Peyer's patch (tissue), 4 donors: Measurements from ENCODE around the gene ITIH4. TPM values are rescaled to one million over a fixed set of nuclear protein-coding genes. Genes with fewer than 3 reads are reported as not detected.
A peak's percentile ranks its signal among the peaks of the same experiment; 100 is the strongest.

Experiments
- DNase-seq, 3 donors: peaks; one replicate each; pipeline ENCODE4 v3.0.0-alpha.2; 2017 to 2019
- H3K27ac ChIP-seq, 4 donors: fragments of 200-600 bp; sonication (generic); one replicate each; pipeline ENCODE4 v1.5.1; 2016 to 2019
- H3K27me3 ChIP-seq, 2 donors: fragments of 200-600 bp; sonication (generic); one replicate each; pipeline ENCODE4 v1.5.1; 2019
- H3K36me3 ChIP-seq, 3 donors: fragments of 200-600 bp; sonication (generic); one replicate each; pipeline ENCODE4 v1.5.1; 2016 to 2019
- H3K4me1 ChIP-seq, 4 donors: fragments of 200-600 bp; sonication (generic); one replicate each; pipeline ENCODE4 v1.5.1; 2016 to 2019
- H3K4me3 ChIP-seq, 4 donors: fragments of 200-600 bp; sonication (generic); 1 replicate in 3 of 4; 2 replicates in 1 of 4; pipeline ENCODE4 v1.5.1; 2016 to 2019; ENCODE audit warnings: mild to moderate bottlenecking in 1 of 4
- H3K9me3 ChIP-seq, 4 donors: fragments of 200-600 bp; sonication (generic); one replicate each; pipeline ENCODE4 v1.5.1; 2016 to 2019; ENCODE audit warnings: mild to moderate bottlenecking in 1 of 4
- POLR2A ChIP-seq, 2 donors: fragments of 450-650 bp; IDR thresholded peaks; one replicate each; pipeline ENCODE4 v1.5.1; 2017; ENCODE audit warnings: antibody characterized with exemption in 2 of 2, mild to moderate bottlenecking in 2 of 2, moderate library complexity in 2 of 2
- small RNA-seq, 2 donors: library from RNA; depleted of rRNA; stranded (forward); fragments of <200 nt; gene quantifications; one replicate each; pipeline ENCODE3, GENCODE V24; 2016
- total RNA-seq, 4 donors: library from RNA; depleted of rRNA; stranded (reverse); fragments of >200 nt; gene quantifications; one replicate each; pipeline ENCODE4 v1.1.0, GENCODE V29; 2016
- TF ChIP-seq, protein P1 (sequence below), 6 experiments: fragments of 450-650 bp in 4 of 6; fragments of 200-600 bp in 2 of 6; sonication (generic) in 1 of 6; IDR thresholded peaks; one replicate each; pipeline ENCODE4 v1.5.1; 2017 to 2019; ENCODE audit warnings: antibody characterized with exemption in 6 of 6, mild to moderate bottlenecking in 3 of 6, moderate library complexity in 1 of 6

Gene ITIH4
- total RNA-seq, 4 donors from 2014 or later, result 1.1 to 19.8 (median 1.9) TPM

GRCh38 chr3:52771334-52771681 lies 59.2 kb downstream of the ITIH4 start:
- Histone ChIP-seq H3K27me3 (no peaks in the 10 kb centered on the region), H3K36me3 (peaks cover 0 to 10% (median 0%) of the 10 kb centered on the region in 3 donors), H3K4me3 (peak overlapping the region; percentile 70 to 91 (median 76)), H3K4me1 (peaks cover 0 to 16% (median 3%) of the 10 kb centered on the region in 4 donors), H3K27ac (peak overlapping the region; percentile 59 to 79 (median 69)), H3K9me3 (no peaks in the 10 kb centered on the region)
- TF ChIP-seq, protein P1, sequence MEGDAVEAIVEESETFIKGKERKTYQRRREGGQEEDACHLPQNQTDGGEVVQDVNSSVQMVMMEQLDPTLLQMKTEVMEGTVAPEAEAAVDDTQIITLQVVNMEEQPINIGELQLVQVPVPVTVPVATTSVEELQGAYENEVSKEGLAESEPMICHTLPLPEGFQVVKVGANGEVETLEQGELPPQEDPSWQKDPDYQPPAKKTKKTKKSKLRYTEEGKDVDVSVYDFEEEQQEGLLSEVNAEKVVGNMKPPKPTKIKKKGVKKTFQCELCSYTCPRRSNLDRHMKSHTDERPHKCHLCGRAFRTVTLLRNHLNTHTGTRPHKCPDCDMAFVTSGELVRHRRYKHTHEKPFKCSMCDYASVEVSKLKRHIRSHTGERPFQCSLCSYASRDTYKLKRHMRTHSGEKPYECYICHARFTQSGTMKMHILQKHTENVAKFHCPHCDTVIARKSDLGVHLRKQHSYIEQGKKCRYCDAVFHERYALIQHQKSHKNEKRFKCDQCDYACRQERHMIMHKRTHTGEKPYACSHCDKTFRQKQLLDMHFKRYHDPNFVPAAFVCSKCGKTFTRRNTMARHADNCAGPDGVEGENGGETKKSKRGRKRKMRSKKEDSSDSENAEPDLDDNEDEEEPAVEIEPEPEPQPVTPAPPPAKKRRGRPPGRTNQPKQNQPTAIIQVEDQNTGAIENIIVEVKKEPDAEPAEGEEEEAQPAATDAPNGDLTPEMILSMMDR (IDR thresholded peaks at IDR 0.05), result no peak
- TF ChIP-seq POLR2A (IDR thresholded peaks at IDR 0.05), result no peak
- no peak for DNase-seq

- H3K9me3 ChIP-seq, result no peaks in the 10 kb centered on the region
- TF ChIP-seq, protein P1 (IDR thresholded peaks at IDR 0.05), result peak in 2 of 6 experiments; percentile 5 to 11
- TF ChIP-seq POLR2A (IDR thresholded peaks at IDR 0.05), result peak; percentile 64 to 65
- H3K4me3 ChIP-seq, result peak within 1 kb of the TSS; percentile 70 to 91 (median 76)
- H3K27me3 ChIP-seq, result no peaks in the 10 kb centered on the region
- DNase-seq, result peak; percentile 87 to 96 (median 92)
- peak within 1 kb of the TSS; percentile 59 to 79 (median 69) for H3K27ac ChIP-seq
- peaks cover 0 to 16% (median 3%) of the 10 kb centered on the region in 4 donors for H3K4me1 ChIP-seq
- H3K36me3 ChIP-seq, result peaks cover 0 to 15% (median 0%) of the 10 kb centered on the region in 3 donors
Observed at GRCh38 chr3:52770496-52771333, 59.8 kb downstream of the ITIH4 start, which contains the start of gene NEK4. Gene NEK4 (minus strand): TSS chr3:52770940. CDS start chr3:52770746, 194 bp downstream.

DNA sequence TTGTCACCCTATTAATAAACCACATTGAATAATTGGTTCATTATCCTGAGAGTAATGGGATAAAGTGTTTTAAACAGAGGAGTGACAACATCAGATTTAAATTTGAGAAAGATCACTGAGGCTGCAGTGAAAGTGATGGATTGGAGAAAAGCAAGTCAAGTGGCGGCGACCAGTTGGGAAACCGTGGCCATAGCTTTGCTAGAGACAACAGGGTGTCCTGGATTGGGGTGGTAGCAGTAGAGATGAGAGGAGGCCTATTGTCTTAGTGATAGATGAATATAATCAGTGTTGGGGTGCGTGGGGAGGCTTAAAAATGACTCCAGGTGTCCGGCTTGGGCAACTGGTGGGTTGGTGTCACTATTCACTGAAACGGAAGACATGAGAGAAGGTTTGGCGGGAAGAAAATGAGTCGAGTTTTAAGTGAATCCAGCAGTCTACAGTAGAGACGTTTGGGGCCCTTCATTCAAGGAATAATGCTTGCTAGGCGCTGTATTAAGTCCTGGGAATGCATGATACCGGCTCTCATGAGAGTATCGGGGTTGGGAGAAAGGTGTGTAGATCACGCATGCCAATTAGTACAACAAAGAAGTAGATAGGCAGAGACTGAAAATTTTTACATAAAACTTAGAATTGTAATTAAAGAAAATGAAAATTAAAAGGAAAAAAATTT lies 60.6 kb downstream of the ITIH4 start:
- TF ChIP-seq, protein P1 (IDR thresholded peaks at IDR 0.05), result no peak
- TF ChIP-seq POLR2A (IDR thresholded peaks at IDR 0.05), result no peak
- Histone ChIP-seq H3K4me1 (peaks cover 0 to 16% (median 3%) of the 10 kb centered on the region in 4 donors), H3K9me3 (no peaks in the 10 kb centered on the region), H3K36me3 (peaks cover 0 to 20% (median 0%) of the 10 kb centered on the region in 3 donors), H3K4me3 (peak overlapping the region; percentile 70 to 91 (median 76)), H3K27ac (peak overlapping the region in 1 of 4 donors; percentile 71), H3K27me3 (no peaks in the 10 kb centered on the region)
- DNase-seq, result no peak

DNA sequence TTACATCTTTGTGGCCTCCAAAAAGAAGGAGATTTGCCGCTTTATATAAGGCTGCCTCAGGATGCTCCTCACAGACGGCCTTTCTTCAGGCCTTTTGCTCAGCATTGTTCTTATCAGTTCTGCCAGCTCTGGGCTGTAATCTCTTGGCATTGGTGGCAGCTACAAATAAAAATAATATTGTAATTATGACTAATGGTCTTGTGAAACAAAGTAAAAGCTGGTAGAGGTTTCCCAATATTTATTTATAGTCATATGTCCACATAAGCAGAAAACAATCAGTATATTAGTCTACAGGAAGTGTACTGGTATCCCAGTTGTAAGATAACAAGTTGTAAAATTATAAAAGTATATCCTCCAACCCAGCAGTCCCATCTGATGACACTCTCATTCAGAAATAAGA lies 67.0 kb downstream of the ITIH4 start:
- Histone ChIP-seq H3K36me3 (peaks cover 0 to 81% (median 0%) of the 10 kb centered on the region in 3 donors), H3K4me1 (no peaks in the 10 kb centered on the region), H3K4me3 (no peak overlapping the region), H3K27ac (no peak overlapping the region), H3K9me3 (no peaks in the 10 kb centered on the region), H3K27me3 (no peaks in the 10 kb centered on the region)
- DNase-seq, result no peak
- TF ChIP-seq POLR2A (IDR thresholded peaks at IDR 0.05), result no peak
- TF ChIP-seq, protein P1 (IDR thresholded peaks at IDR 0.05), result no peak

Small RNA genes lying within 50 kb of the gene (small RNA-seq; reads per million reads assigned to genes)
- gene MIR8064, result 0 reads per million in 2 donors
- 0 reads per million in 2 donors for gene MUSTN1

Other genes with a start within 250 kb of the ITIH4 start
- 100 to 1,000 TPM in 1 of 4 donors, 10 to 100 TPM in 3; 68.1 to 120 (median 82.1) TPM for gene PBRM1, start 144.8 kb downstream of the ITIH4 start, total RNA-seq
- 100 to 1,000 TPM in 1 of 4 donors, 10 to 100 TPM in 3; 21.5 to 249 (median 48.6) TPM for gene GNL3, start 144.6 kb downstream of the ITIH4 start, total RNA-seq
- gene GLT8D1, start 124.9 kb downstream of the ITIH4 start, total RNA-seq, result 10 to 100 TPM; 25.6 to 31.2 (median 30.3) TPM
- gene SPCS1, start 124.6 kb downstream of the ITIH4 start, total RNA-seq, result 100 to 1,000 TPM in 1 of 4 donors, 10 to 100 TPM in 3; 33.8 to 123 (median 65.3) TPM
- 10 to 100 TPM; 16.5 to 39.6 (median 20.6) TPM for gene NEK4, start 59.7 kb downstream of the ITIH4 start, total RNA-seq
- not detected for gene ITIH1, start 53.1 kb downstream of the ITIH4 start, total RNA-seq
- gene ITIH3, start 35.9 kb downstream of the ITIH4 start, total RNA-seq, result 1 to 10 TPM in 2 of 4 donors, not detected in 2; 3.6 to 4.1 TPM
- gene MUSTN1, start 4.3 kb upstream of the ITIH4 start, total RNA-seq, result 10 to 100 TPM in 2 of 4 donors, 1 to 10 TPM in 2; 2.3 to 28.9 (median 11.9) TPM
- gene STIMATE, start 66.9 kb upstream of the ITIH4 start, total RNA-seq, result 10 to 100 TPM; 16.1 to 91.6 (median 17.0) TPM
- gene SFMBT1, start 215.4 kb upstream of the ITIH4 start, total RNA-seq, result 10 to 100 TPM; 16.1 to 45.4 (median 23.0) TPM